Measurements from ENCODE around the gene HS2ST1. TPM values are rescaled to one million over a fixed set of nuclear protein-coding genes. Genes with fewer than 3 reads are reported as not detected.
"Not testable (repeated sequence)": the region's sequence is repeated elsewhere in the genome, so short reads cannot be mapped to it uniquely, and the experiment has no call there.

Gene HS2ST1
- total RNA-seq, 1 donor from 2014 or later = 19.0 TPM

GRCh38 chr1:87017998-87018672 lies 103.7 kb downstream of the HS2ST1 start:
- Histone ChIP-seq H3K36me3 (no peaks in the 10 kb centered on the region), H3K4me1 (no peaks in the 10 kb centered on the region), H3K9me3 (peaks cover 4% of the 10 kb centered on the region), H3K4me3 (no peak overlapping the region), H3K27ac (no peak overlapping the region), H3K27me3 (ENCODE audit: low read depth) (no peaks in the 10 kb centered on the region)
- ATAC-seq = no peak
- TF ChIP-seq CTCF (IDR thresholded peaks at IDR 0.05) = no peak
- no peak for DNase-seq
- intact Hi-C loops (cut with DNase I) = no loop called here

DNA sequence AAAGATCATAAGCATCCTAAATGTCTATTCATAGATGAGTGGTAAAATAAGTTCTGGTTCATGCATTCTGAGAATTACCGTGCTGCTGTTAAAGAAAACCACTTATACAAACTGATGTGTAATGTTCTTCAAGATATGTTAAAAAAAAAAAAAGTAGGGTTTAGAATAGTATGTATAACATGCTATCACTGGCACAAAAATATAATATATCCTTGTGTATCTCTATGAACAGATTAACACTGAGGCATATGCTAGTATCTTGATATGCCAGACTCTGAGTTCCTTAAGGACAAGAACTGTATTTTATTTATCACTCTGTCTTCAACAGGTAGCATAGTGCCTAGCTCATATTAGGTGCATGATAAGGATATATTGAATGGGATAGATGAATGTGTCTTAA lies 108.9 kb downstream of the HS2ST1 start:
- DNase-seq = no peak
- ATAC-seq = no peak
- H3K4me1 ChIP-seq = no peaks in the 10 kb centered on the region
- H3K9me3 ChIP-seq = no peaks in the 10 kb centered on the region
- intact Hi-C loops (cut with DNase I) = no loop called here
- H3K4me3 ChIP-seq = no peak overlapping the region
- no peak overlapping the region for H3K27ac ChIP-seq
- TF ChIP-seq CTCF (IDR thresholded peaks at IDR 0.05) = no peak
- H3K36me3 ChIP-seq = no peaks in the 10 kb centered on the region
- no peaks in the 10 kb centered on the region for H3K27me3 ChIP-seq (ENCODE audit: low read depth)

DNA sequence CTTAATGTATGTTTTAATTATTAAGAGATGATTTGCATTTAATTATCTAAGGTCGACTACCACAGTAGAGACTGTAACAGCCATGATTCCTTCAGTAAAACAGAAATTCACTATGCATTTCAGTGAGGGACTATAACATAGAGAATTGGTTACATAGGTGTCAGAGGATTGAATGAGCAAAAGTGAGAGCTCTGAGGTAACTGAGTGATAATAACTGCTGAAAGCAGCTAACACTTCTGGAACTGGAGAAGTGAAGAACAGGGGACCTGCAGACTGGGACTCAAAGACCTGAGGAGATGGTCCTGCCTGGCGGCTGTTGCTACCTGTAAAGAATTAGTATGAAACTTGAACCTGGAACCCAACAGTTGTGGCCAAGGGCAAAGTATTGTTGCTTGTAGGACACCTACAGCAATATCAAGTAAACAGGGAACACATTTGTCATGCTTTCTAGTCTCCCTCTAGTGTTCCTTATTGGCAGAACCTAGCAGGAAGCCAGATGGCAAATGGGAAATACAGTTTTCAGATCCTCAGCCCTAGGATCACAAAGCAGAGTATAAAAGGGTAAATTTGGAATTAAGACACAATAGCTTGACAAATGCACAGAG lies 110.6 kb downstream of the HS2ST1 start:
- no peaks in the 10 kb centered on the region for H3K9me3 ChIP-seq
- intact Hi-C loops (cut with DNase I) = no loop called here
- ATAC-seq (peak in 1 of 2 donors; percentile 51), DNase-seq (no peak)
- no peak overlapping the region for H3K27ac ChIP-seq
- TF ChIP-seq CTCF (IDR thresholded peaks at IDR 0.05) = peak; percentile 45
- no peaks in the 10 kb centered on the region for H3K4me1 ChIP-seq
- no peaks in the 10 kb centered on the region for H3K36me3 ChIP-seq
- no peak overlapping the region for H3K4me3 ChIP-seq
- no peaks in the 10 kb centered on the region for H3K27me3 ChIP-seq (ENCODE audit: low read depth)

DNA sequence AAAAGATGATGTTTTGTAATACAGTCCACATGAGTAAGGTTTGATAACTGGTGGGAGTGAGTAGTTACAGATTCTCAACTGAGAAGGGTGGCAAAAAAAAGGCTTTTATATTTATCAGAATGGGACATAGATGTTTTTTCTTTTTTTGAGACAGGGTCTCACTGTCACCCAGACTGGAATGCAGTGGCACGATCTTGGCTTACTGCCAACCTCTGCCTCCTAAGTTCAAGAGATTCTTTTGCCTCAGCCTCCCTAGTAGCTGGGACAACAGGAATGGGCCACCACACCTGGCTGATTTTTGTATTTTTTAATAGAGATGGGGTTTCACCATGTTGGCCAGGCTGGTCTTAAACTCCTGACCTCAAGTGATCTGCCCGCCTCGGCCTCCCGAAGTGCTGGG lies 113.1 kb downstream of the HS2ST1 start:
- intact Hi-C loops (cut with DNase I); H3K9me3 ChIP-seq; H3K4me3 ChIP-seq; ATAC-seq; DNase-seq; H3K27me3 ChIP-seq (ENCODE audit: low read depth); H3K36me3 ChIP-seq; H3K4me1 ChIP-seq; H3K27ac ChIP-seq: not testable (repeated sequence)

DNA sequence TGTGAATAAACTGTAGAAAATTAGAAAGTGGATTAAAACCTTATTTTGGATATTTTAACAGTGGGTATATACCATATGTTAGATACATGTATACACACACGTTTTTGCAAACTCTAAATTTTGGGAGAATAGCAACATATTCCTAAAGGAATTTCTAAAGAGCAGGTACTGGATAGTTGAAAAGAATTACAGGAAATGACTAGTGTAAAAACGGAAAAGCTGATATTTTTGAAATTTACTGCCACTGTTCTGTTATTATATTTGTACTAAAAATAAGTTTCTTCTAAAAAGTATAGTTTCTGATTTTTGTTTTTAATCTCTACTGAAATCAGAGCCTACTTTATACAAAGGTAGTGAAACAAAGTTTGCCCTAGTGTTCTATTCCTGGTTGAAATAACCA lies 114.1 kb downstream of the HS2ST1 start:
- H3K4me3 ChIP-seq = no peak overlapping the region
- no peak overlapping the region for H3K27ac ChIP-seq
- no peak for ATAC-seq
- no peaks in the 10 kb centered on the region for H3K9me3 ChIP-seq
- no peak for TF ChIP-seq CTCF (IDR thresholded peaks at IDR 0.05)
- no peak for DNase-seq
- H3K4me1 ChIP-seq = no peaks in the 10 kb centered on the region
- H3K36me3 ChIP-seq = no peaks in the 10 kb centered on the region
- intact Hi-C loops (cut with DNase I) = no loop called here
- no peaks in the 10 kb centered on the region for H3K27me3 ChIP-seq (ENCODE audit: low read depth)
